HG02763 (cell line): ENCODE results near the gene OR51I2.

Experiments used
- ATAC-seq: cut with Tn5 transposase; IDR thresholded peaks from one replicate; pipeline ENCODE4 v1.9.1; 2021; ENCODE audit warnings: mild to moderate bottlenecking, moderate library complexity; ENCODE audit not compliant: unreplicated experiment

Gene OR51I2

DNA sequence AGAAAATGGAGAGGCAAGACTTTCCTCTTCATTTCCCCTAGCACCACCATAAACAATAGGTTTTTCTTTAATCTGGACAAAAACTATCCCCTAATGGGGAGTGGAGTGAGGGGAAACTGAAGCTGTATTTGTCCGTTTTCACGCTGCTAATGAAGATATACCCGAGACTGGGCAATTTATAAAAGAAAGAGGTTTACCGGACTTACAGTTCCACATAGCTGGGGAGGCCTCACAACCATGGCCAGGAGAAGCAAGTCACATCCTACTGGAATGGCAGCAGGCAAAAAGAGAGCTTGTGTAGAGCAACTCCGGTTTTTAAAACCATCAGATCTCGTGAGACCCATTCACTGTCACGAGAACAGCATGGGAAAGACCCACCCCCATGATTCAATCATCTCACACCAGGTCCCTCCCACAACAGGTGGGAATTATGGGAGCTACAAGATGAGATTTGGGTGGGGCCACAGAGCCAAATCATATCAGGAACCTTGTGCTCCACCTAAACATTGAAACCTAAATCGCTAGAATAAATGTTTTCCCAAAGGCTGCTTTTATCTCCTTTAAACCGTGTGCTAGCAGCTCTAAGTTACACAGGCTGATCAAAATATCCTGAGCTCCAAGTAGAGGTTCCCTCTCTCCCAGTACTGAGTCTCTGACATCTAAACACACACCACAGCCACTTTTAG is 56.4 kb downstream of the OR51I2 start:
- no peak for ATAC-seq
